GM18517 (cell line): ENCODE data around the gene EFNA3.
"Not testable (repeated sequence)": the region's sequence is repeated elsewhere in the genome, so short reads cannot be mapped to it uniquely, and the experiment has no call there.

Experiments used
- ATAC-seq: cut with Tn5 transposase; IDR thresholded peaks from one replicate; pipeline ENCODE4 v1.9.1; 2021; ENCODE audit warnings: mild to moderate bottlenecking, moderate library complexity; ENCODE audit not compliant: unreplicated experiment

The EFNA3 gene

DNA sequence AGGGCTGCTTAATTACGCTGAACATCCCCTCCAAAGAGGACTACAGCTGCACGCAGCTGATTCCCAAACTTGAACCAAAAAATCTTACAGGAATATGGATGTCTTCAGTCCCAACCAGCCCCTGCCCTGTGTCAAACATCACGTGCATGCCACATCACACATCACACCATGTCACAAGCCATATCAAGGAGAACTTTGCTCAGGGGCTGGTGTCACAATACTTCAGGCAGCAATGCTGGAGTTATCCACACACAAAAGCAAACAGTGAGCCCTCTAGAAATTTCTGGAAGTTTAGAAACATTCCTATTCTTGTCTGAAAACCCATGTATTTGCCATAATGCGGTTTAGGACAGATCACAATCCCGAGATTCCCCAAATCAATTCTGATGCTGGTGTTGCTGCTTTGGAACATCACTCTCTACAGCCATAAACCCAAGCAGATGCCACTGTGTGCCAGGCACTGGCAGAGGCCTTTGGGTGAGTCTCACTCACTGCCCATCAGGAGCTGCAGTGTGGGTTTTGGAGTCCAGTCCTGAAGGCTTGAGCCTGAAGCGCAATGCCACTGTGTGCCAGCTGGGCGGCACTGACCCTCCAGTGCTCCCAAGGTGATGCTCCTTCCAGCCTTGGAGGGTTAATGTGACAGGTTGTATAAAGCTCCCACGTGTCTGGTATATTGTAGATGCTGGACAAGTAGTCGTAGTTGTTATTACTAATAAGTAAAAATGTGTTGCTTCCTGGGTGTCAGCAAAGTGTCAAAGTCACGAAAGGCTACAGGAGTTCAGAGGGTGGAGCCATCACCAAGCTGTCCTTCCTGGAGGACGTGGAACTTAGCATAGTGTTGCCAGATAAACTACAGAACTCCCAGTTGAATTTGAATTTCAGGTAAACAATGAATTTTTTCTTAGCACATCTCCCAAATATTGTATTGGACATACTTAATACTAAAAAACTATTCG is 28.9 kb downstream of the EFNA3 start:
- ATAC-seq, result no peak

DNA sequence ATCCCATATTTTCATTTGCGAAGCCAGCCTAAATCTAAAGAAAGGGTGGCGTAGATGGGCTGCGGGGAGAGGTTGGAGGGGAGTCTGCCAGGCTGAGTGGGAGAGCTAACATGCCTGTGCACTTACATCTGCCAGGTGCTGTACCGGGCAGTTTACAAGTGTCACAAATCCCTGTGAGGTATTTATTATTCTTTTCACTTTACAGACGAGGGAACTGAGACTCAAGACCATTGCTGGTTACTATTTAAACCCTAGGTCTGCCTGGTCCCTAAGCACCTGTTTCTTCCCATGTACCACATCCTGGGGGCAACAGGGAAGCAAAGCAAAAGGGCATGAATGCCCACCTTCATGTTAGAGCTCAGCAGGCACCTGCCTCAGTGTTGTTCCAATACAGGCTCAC is 29.7 kb downstream of the EFNA3 start:
- no peak for ATAC-seq

DNA sequence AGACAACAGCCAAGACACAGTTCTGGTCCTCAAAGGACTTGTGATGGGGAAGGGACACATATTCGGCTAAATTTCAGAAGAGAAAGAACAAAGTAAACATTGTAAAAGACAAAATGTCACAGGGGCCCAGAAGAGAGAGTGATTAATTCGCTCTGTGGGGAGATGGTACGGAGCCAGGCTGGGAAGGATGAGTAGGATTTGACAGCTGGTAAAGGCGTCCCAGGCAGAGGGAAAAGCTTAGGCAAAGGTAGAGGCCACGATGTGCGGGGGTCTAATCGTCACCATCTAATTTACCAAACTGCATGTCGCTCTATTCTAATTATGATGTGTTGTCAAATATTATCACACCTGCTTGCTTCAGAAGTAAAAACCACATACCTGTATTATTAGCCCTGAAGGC is 31.7 kb downstream of the EFNA3 start:
- ATAC-seq, result no peak

DNA sequence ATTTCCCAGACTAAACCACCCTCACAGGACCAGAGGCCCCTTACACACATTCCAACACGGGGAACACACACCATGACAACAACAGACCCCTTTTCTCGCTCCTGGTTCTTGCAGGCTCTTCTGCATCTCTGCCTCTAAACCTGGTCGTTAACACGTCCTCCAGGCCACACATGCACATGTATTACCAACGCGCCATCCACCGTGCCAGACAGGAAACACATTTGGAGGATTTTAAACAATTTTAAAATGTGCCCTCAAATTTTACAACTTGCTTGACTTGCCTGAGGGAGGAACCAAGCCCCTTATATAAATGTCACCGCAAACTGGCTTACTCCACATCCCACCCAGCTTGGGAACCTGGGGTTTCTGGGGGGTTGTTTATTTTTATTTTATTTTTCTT is 32.2 kb downstream of the EFNA3 start:
- ATAC-seq, result no peak

DNA sequence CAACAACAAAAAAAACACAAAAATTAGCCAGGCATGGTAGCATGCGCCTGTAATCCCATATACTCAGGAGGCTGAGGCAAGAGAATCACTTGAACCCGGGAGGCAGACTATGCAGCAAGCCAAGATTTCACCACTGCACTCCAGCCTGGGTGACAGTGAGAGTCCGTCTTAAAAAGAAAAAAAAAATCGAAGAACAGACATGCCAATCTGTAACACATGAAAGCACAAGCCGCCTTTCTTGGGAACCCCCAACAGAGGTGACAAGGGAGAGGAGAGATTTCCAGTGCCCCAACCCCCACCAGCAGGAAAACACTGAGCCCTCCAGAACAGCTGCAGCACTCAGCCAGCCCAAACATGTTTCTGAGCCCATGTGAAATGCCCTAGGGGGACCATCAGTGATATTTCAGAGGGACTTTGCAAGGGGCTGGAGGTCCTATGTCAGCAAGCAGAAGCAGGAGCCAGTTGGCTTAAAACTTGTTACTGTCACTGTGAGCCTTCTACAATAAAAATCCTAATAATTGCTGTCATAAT is 34.9 kb downstream of the EFNA3 start:
- ATAC-seq, result no peak

DNA sequence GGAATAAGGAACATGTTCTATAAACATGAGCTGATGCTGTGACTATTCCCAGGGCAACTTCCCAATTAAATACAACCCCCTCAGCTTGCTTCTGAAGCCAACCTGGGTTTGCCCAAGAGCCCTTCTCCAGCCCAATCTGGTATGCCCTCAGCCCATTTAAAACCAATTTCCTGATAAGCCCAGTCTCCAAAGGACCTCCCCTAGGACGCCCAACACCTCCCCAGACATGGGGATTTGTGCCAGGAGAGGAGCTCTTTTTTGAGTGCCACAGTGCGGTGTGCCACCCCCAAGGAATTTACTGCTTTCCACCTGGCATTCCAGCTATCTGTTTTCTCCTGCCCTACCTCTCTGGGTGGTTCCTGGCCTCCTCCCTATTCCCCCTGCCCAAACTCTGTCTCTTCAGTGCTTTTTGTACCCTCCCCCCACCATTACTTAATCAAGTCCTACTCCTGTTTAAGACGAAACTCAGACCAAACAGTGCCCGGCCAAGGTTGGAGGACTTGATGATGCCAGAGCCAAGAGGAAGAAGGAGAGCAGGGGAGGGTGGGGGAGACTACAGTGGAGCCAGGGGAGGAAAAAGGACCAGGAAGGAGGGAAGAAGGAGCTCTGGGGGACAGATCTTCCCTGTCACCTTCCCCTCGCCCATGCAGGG is 37.6 kb downstream of the EFNA3 start:
- no peak for ATAC-seq

DNA sequence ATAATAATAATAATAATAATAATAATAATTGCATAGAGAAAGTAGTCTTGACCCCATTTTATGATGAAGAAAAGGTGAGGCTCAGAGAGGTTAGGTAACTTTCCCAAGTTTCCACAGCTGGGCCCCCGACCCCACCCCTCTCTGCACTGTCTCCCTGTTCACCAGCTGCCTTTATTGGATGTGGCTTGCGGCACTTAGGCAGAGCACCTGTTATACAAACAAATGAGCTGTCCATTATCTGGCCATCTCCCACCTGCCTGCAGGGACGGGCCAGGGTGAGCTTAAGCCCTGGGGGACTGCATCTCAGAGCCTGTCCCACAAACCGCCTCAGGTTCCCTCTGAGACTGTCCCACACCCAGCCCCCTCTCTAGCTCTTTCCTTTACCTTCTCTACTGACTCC is 39.0 kb downstream of the EFNA3 start:
- no peak for ATAC-seq

DNA sequence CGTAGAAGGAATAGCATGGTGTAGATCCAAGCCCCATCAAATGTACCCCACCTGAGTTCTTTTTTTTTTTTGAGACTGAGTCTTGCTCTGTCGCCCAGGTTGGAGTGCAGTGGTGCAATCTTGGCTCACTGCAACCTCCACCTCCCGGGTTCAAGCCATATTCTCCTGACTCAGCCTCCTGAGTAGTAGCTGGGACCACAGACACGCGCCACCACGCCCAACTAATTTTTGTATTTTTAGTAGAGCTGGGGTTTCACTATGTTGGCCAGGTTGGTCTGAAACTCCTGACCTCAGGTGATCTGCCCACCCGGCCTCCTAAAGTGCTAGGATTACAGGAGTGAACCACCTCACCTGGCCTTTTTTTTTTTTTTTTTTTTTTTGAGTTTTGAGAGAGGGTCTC is 39.5 kb downstream of the EFNA3 start:
- not testable (repeated sequence) for ATAC-seq

DNA sequence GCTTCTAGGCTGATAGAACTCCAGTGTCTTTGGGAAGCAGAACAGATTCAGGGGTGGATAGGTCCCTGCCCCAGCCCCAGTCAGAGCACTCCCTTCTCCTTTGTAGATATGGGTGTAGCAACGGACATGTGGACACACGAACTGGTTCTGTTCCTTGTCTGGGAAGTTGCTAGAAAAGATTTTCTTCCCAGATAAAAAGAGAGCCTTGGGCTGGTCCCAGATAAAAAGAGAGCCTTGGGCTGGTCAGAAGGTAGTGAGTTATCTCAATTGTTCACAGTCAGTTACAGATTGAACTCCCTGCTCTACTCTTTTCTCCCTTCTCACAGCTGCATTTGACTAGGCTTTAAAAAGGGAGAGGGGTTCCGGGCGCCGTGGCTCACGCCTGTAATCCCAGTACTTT is 41.6 kb downstream of the EFNA3 start:
- ATAC-seq, result no peak

DNA sequence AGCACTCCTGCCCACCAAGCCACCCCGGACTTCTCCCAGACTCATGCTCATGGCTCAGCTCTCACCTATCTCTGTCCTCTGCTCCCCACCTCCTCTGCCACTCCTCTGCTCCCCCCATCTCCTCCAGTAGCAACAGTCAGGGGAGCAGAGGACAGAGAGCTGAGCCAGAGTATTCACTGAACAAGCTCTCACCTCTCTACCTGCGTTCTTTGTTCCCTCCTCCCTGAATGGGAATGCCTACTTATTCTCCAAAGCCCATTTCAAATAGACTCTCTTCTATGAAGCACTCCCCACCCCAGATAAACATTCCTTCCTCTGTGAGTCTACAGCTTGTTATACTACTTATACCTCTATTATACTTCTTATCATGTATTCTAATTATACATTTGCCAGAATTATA is 42.6 kb downstream of the EFNA3 start:
- ATAC-seq, result no peak

DNA sequence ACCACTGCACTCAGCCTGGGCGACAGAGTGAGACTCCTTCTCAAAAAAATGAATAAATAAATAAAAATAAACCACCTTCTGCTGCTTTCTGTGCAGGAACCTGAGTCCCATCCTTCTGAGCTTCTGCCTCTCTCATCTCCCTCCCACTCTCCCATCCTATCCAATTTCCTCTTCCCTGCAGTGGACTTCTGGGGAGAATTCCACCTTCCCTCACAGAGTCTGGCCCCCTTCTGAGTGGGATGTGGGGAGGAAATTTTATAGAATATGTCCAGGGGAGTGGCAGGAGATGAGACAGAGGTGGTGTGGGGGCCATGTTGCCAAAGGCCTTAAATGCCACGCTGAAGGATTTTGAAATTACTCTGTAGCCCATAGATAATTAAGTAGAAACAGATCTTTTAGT is 43.7 kb downstream of the EFNA3 start:
- ATAC-seq, result no peak

DNA sequence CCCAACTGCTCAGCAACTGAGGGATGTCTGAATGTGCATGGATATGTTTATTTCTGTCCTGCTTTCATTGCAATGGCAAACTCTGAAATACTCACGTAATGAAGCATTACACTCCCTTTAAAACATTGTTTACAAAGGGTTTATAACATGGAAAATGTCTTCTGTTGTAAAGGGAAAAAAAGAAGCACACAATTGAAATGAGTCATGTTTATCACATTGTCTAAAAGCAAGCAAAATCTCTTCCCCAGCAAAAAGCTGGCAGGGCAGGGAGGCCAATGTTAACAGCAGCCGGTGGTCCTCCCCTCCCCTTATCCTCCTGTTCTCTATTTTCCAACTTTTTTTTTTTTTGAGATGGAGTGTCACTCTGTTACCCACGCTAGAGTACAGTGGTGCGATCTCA is 45.2 kb downstream of the EFNA3 start:
- ATAC-seq, result no peak

DNA sequence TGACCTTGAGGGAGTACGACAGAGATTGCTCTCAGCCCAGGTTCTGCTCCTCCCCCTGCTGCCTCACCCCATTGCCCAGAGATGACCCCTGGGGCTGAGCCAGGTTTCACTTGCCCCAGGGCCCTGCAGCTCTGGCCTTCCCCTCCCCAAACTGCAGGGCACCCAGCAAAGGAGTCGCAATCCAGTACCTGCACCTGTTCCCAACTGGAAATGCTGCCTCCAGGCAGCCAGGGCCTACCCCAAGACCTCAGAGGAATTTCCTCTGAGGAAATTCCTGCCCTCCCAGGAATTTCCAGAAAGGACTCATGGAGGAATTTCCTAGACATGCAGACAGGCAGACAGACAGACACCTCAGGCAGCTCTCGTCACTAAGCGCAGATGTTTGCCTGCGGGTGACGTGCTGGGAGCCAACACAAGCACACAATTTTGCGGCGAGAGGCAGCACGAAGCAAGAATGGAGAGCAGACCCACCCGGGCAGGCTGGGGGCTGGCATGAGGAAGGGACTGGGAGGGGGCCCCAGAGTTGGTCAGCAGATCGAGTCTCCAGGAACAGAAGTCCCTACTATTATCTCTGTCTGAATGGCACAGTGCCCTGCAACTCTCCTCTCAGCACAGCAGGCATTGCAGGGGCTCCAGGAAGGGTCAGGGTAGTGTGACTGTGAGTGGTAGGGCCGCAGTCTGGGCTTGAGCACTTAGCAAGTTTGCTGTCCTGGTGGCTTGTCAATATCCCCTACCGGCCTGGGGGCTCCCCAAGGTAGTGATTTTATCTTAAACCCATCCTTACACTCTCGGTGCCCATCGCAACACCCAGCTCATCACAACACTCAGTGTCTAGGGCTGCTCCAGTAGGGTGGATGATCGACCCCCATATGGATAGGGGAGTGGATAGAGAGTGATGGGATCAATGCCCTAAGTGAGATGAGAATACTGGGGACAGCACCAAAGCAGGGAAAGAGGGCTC is 46.1 kb downstream of the EFNA3 start:
- ATAC-seq, result no peak

DNA sequence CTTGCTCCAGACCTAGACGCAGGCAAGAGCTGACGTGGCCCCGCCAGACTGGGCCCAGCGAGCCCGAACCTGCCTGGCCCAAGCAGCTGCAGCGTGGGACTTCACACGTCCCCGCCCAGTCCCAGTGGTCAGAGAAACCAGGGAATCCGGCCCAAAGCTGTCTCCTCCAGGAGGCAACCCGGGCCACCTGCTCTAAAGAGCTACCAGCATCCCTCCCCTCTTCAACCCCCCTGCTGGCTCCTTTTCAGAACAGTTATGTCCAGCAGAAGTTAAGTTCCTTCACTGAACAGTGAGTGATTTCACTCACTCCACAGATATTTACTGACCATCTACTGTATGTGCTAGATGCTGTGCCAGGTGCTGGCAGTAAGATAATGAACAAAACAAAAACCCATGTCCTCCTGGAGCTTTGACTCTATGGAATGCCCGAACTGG is 46.9 kb downstream of the EFNA3 start:
- no peak for ATAC-seq

DNA sequence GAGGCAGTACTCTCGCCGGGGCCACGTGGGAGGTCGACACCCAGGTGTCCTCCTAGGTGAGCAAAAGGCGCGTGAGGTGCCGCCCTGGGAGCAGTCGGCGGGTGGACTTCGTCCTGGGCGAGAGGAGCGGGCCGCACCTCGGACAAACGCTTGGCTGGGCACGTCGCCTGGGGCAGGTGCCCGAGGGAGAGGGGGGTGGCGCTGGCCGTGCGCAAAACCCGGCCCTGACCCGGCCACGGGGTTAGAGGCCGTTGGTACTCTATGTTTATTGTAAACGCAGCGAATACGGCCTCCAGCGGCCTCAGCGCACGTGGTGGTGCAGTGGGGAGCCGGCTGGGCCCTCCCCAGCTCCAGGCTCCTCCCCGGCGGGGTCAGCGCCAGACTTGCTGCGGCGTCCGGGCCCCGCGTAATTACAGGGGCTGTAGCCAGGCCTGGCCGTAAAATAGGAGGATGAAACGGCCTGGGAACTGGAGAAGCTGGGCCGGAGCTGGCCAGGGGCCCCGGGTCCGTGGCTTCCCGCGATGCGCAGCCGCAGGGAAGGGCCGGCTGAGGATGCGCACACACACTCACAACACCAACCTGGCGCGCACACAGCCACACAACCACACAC is 47.4 kb downstream of the EFNA3 start:
- no peak for ATAC-seq

DNA sequence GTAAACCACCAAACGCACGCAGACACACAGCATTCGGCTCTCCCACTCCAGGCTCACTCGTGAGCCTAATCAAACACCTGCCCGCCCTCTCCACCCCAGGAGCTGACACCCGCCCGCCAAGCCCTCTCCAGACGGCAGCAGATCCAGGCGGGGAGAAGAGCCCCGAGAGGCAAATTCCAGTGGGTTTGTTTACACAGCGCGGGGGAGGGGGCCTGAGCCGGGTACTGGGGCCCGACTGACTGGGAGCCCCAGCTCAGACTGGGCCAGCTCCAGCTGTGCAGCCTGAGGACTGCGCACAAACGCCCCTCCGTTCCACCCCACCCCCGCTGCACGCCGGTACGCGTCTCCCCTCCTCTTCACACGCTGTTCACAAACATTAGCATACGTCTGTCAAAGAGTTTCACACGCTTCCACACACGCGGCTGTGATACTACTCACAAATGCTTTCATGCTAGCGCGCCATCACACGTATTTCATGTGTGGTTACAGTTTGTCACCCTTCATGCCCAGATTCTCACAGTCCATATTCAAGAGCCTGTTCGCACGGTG is 48.0 kb downstream of the EFNA3 start:
- no peak for ATAC-seq

DNA sequence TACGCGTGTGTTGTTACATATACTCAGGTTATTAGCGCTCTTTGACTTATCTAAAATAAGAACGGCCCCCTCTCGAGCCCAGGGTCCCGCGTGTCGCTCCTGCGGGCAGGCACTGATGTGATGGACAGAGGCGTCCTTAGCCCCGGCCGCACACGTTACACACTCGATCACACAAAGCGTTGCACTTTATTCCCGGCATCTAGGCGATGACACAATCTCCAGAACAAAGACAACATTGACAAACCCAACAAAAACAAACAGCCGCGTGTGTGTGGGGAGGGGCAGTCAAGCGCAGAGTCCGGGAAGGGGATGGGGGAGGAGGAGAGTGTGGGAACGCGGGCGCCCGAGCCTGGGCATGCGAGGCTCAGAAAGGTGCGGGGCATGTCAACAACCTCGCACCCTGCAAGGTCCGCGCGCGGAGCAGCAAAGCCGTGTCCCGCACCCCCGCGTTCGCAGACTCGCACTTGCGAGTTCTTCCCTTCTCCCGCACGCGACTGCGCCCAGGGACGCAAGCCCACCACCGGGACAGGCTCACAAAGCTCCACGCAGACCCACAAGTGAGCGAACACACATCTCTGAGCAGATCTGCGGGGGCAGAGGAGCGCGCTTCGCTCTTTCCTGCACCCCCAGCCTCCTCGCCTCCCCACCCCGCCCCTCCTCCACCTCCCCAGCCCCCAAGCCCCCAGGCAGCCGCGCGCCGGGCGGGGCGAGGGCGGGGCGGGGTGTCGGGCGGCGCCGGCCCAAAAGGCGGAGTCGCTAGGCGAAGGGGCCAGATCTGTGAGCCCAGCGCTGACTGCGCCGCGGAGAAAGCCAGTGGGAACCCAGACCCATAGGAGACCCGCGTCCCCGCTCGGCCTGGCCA is 48.7 kb downstream of the EFNA3 start, which contains the start of gene EFNA1:
TSS of gene EFNA1 (plus strand) at position 772 of the 862 bp plus-strand sequence. CDS start 102 bp downstream, outside the sequence.
- no peak for ATAC-seq

DNA sequence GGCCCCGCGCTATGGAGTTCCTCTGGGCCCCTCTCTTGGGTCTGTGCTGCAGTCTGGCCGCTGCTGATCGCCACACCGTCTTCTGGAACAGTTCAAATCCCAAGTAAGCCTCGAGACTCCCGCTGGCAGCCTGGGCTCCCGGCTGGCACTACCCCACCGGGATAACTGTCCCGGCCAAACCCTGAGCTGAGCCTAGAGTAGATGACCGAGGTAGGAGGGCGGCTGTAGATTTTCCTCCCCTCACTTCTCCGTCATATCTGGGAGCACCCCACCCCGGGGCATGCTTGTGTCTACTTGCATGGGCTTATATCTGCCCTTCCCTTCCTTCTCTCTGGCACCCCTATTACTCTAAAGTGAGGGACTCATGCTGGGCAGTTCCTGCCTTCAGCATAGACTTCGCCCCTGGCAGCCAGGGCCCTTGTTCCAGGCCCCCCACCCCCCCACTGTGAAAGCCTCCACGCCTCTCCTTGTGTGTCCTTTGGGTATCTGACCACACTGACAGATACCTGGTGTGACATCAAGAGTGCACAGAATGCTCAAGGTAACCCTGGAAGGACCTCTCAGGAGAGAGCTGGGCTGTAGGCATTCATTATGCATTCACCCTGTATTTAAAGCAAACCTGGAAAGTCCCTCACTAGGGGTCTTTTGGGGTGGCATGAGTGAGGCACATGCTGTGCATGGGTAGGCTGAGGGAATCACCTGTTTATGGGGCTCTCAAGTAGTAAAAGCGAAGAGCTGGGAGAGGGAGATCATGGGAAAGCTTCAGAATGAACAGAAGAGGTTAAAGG is 49.5 kb downstream of the EFNA3 start:
- ATAC-seq, result no peak
